ENCODE results near the gene IL36RN. TPM values are rescaled to one million over a fixed set of nuclear protein-coding genes. Genes with fewer than 3 reads are reported as not detected.

The IL36RN gene
- total RNA-seq, 2 experiments from 2014 or later = not detected

- CTCF ChIA-PET = no interaction called here
- POLR2A ChIA-PET = no interaction called here
These were observed 10.9 kb downstream of the IL36RN start for GRCh38 chr2:113069676-113070605.

DNA sequence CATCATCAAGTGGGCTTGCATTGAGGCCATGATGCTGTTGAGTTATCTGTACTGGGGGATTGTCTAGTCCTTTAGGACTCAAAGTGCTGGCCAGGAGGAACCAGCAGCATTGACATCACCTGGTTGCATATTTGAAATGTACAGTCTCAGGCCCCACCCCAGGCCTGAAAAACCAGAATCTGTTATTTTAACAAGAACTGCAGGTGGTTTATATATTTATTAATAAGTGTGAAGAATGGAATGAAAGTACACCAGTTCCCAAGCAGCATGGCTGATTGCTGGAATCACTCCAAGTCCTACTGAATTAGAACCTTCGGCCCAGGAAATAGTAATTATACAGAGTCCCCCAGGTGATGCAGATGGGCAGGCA, 11.6 kb downstream of the IL36RN start:
- CTCF ChIA-PET = no interaction called here
- POLR2A ChIA-PET = no interaction called here

DNA sequence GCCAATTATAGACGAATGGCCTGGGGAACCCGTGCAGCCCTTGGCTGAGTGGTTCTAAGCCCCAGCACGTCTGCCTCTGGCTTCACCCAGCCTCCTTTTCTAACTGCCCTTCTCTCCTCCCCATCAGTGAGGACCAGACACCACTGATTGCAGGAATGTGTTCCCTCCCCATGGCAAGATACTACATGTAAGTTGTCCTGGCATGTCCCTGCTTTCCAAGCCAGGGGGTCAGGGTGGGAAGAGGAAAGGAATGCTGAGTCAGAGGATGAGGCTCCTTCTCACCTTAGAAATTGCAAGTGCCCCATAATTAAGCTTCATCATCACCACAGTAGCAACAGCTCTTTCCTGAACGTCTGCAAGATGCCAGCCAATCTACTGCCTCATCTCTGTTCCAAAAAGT, 13.6 kb downstream of the IL36RN start:
- CTCF ChIA-PET = no interaction called here
- POLR2A ChIA-PET = no interaction called here

- ChIA-PET POLR2A (no interaction called here), CTCF (no interaction called here)
These were observed 14.4 kb downstream of the IL36RN start for GRCh38 chr2:113073325-113073834.

- ChIA-PET POLR2A (no interaction called here), CTCF (interaction anchor here (2.2 kb wide), 1 partner anchor 124 kb away, joined by 7 read pairs; no protein-coding TSS in a partner anchor)
These were observed 16.0 kb downstream of the IL36RN start for GRCh38 chr2:113075030-113075429.

- CTCF ChIA-PET = interaction anchor here (0.6 to 2.2 kb wide), 2 partner anchors 124 to 510 kb away, joined by 3 to 7 read pairs; no protein-coding TSS in a partner anchor
These were observed 16.6 kb downstream of the IL36RN start for GRCh38 chr2:113075600-113075999.

DNA sequence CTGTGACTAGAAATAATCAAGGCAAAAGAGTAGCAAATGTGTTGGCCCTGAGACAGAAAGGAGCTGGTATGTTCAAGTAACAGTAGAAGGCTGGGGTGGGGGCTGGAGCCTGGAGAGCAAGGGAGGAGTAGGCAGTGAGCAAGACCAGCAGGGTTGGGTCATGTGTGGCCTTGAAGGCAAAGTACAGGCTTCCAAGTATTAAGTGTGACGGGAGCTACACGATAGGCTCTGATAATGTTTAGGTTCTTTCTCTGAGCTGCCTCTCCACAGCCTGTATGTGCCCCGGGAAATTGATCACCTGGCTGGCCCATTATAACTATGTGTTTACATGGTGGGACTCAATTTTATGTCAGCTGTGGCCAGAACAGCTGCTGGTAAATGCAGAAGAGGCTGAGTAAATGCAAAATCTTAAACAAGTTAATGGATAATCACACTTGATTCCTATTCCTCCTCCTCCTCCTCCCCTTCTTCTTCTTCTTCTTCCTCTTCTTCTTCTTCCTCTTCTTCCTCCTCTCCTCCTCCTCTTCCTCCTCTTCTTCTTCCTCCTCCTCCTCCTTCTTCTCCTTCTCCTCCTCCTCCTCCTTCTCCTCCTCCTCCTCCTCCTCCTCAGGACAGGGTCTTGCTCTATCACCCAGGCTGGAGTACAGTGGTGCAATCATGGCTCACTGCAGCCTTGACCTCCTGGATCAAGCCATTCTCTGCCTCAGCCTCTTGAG, 18.1 kb downstream of the IL36RN start:
- CTCF ChIA-PET = interaction anchor here (1.1 kb wide), 2 partner anchors 79 to 170 kb away, joined by 3 to 4 read pairs; no protein-coding TSS in a partner anchor
- POLR2A ChIA-PET = no interaction called here

More at GRCh38 chr2:113075600-113075999, 16.6 kb downstream of the IL36RN start:
- POLR2A ChIA-PET = no interaction called here

DNA sequence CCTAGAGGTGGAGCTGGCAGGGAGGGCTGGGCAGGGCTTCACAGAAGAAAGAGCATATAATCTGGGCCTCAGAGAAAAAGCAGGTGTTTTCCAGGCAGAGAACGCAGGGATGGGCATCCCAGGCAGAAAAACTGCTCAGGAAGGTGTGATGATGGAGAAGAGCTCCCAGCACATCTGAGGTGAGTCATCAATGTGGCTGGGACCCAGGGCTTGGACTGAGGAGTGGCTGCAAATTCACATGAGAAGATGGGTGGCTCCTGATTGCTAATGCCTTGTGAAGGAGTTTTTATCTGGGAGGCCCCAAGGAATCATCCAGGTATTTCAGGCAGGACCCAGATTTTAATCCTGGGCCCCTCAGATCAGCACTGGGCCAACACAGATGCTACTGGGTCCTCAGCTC, 18.9 kb downstream of the IL36RN start:
- POLR2A ChIA-PET = no interaction called here
- CTCF ChIA-PET = interaction anchor here (1.0 to 1.4 kb wide), 2 partner anchors 67 to 121 kb away, joined by 3 to 4 read pairs; no protein-coding TSS in a partner anchor

DNA sequence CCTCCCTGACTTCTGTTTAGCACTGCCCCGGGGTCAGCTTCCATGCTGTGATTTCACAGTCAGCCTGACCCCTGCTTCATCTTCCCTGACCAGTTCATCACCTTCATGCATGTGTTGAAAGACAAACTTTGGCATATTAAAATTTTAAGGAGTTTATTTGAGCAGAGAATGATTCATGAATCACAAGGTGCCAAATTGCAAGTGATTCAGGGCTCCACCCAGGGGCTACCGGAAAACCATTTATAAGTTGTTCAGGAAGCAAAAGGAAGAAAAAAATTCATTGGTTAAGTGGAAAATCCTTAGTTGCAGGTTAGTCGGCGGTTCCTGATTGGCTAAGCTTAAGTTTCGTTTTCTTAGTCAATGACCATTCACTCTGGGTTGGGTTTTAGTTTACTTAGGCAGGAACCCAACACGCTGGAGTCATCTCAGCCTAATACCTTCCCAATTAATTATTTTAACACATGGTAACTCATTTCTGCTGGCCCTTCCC, 19.4 kb downstream of the IL36RN start:
- CTCF ChIA-PET = interaction anchor here (1.0 to 1.4 kb wide), 2 partner anchors 66 to 120 kb away, joined by 3 to 4 read pairs; no protein-coding TSS in a partner anchor
- POLR2A ChIA-PET = no interaction called here

GRCh38 chr2:113079131-113079530, 20.1 kb downstream of the IL36RN start:
- CTCF ChIA-PET = interaction anchor here (0.8 to 2.4 kb wide), 12 partner anchors 14 to 163 kb away, joined by 3 to 25 read pairs (median 4); no protein-coding TSS in a partner anchor
- POLR2A ChIA-PET = no interaction called here

GRCh38 chr2:113080134-113080533, 21.1 kb downstream of the IL36RN start:
- POLR2A ChIA-PET = no interaction called here
- CTCF ChIA-PET = interaction anchor here (0.5 to 2.4 kb wide), 26 partner anchors 8 to 310 kb away, joined by 3 to 25 read pairs (median 4); no protein-coding TSS in a partner anchor

DNA sequence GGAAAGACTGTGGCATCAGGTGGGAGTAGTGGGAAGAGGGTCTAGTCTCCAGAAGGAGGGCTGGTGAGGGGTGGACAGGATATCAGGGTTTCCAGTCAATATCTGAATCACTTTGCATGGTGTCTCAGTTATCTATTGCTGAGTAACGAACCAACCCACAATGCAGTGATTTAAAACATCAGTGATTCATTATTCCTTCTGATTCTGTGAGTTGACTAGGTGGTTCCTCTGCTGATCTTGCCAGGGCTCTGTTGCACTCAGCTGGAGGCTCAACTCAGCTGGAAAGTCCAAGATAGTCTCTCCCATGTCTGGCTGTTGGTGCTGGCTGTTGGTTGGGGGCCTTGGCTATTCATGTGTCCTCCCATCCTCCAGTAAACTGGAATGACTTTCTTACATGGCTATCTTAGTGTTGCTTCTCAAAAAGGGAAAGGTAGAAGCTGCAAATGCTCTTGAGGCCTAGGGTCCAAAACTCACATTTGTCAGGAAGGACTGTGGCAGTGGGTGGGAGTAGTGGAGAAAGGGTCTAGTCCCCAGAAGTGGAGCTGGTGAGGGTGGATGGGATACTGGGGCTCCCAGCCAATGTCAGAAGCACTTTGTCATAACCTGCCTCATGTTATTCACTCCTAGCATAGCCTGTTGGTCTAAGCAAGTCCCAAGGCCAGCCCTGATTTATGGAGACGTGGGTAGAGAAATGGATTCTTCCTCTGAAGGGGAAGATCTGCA, 22.7 kb downstream of the IL36RN start:
- POLR2A ChIA-PET = no interaction called here
- CTCF ChIA-PET = interaction anchor here (0.6 to 2.4 kb wide), 7 partner anchors 56 to 118 kb away, joined by 3 to 25 read pairs (median 4); no protein-coding TSS in a partner anchor

DNA sequence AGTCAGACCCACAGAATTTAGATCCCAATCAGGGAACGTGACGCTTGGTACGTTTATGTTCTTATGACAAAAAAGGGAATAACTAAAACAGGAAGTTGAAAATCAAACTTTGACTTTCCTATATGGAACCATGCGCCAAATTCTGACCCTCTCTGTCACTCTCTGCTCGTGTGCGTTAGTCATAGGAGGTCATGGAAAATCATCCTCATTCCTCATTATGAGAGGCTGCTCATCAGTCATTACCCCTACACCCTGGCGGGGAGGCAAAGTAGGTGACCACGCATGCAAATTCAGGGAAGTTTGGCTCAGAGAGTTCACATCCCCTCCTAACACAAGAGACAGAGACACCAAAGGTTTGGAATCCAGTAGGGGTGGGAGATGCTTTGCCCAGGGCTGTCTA, 24.3 kb downstream of the IL36RN start:
- ChIA-PET POLR2A (no interaction called here), CTCF (interaction anchor here (0.8 to 2.4 kb wide), 4 partner anchors 38 to 121 kb away, joined by 3 to 9 read pairs (median 3); no protein-coding TSS in a partner anchor)

DNA sequence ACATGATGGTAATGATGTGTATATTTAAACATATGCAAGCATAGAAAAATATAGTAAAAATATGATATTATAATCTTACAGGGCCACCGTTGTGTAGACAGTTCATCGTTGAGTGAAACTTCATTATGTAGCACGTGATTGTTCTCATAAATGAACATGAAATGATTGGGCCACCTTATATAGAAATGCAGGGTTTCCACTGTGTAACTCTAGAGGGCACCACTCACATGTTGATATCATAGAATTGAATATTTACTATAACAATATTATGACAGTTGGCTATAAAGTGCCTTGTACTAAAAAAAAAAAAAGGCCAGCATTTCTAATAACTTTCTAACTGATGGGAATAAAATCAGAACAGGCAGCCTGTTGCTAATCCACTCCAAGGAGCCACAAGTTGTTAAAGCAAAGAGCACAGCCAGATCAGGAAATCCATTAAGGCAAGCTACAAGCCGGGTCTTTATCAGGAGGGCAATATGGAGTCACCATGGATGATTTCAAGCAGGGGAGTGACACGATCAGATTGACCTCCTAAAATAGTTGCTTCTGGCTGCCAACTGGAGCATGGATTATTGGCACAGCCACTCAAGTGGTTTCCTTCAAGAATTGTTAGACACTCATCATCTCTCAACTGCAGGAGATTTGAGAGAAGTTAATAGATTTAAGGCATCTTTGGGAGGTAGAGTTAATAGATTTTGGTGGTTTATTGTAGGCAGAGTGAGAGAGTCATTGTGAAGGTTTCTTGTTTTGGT, 25.4 kb downstream of the IL36RN start:
- CTCF ChIA-PET = interaction anchor here (0.9 to 1.7 kb wide), 5 partner anchors 51 to 120 kb away, joined by 3 to 4 read pairs (median 3); no protein-coding TSS in a partner anchor
- POLR2A ChIA-PET = no interaction called here

- POLR2A ChIA-PET = no interaction called here
- CTCF ChIA-PET = interaction anchor here (0.9 to 1.7 kb wide), 4 partner anchors 41 to 114 kb away, joined by 3 to 4 read pairs (median 3); no protein-coding TSS in a partner anchor
These were observed 26.5 kb downstream of the IL36RN start for GRCh38 chr2:113085542-113085941.

DNA sequence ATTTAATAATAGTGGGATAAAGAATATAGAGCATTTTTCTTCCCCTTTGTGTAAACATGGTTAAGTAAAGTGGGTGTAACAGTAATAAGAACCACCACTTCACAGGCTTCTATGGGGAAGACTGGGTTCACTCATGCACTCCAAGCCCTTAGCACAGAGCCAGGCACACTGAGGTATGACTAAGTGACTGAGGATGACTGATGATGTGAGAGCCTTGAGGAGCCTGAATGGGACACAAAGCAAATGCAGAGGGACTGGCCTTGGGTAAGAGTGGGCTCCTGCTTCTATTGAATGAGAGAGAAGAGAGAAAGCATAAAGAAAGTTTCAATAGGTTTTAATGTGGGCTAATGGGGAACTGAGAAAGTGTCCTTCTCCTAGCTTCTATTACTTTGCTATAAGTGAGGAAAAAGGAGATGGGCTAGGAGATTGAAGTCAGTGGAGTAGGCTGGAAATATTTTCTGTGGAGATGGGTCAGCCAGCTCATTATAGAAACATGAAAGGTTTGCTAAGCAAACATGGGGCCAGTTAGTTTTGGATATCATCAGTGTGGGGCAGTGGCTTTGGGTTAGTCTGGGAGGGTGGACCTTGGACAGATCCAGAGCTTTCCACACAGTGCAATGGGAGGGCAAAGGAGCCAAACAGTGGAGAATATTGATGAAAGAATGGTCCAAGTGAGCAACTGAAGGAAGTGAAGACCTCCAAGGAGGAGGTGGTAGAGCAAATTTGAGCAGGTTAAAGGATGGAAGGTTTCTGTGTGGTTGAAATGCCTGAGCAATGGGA, 29.4 kb downstream of the IL36RN start:
- ChIA-PET CTCF (interaction anchor here (1.0 to 1.5 kb wide), 2 partner anchors 160 to 302 kb away, joined by 3 to 4 read pairs; no protein-coding TSS in a partner anchor), POLR2A (no interaction called here)

DNA sequence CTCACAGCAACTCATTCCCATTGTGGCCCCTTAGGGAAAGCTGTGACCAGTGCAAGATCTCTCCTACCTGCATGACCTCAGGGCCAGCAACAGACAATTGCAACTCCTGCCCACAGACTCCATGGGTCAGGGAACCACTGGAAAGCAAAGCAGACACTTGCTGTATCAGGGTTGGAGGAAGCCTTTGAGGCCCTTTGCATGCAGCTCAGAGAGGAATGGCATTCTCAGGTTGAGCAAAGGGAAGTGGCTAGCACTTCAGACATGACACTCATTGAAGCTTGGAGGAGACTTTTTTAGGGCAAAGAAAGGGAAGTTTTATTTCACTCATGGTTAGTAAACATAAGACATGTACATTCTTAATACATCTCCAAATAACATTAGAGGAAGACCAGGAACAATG, 30.9 kb downstream of the IL36RN start:
- ChIA-PET CTCF (interaction anchor here (1.0 to 1.1 kb wide), 2 partner anchors 10 to 14 kb away, joined by 4 read pairs; no protein-coding TSS in a partner anchor), POLR2A (interaction anchor here (1.4 kb wide), 1 partner anchor 14 kb away, joined by 3 read pairs; no protein-coding TSS in a partner anchor)
